Liver (tissue), 9 donors: ENCODE data around the gene RFT1. TPM values are rescaled to one million over a fixed set of nuclear protein-coding genes. Genes with fewer than 3 reads are reported as not detected.
A peak's percentile ranks its signal among the peaks of the same experiment; 100 is the strongest.

Experiments
- DNase-seq: peaks from one replicate; pipeline ENCODE4 v3.0.0-alpha.2; 2017; ENCODE audit warnings: low spot score
- H3K27ac ChIP-seq, 2 donors: one replicate each; pipeline ENCODE4 v1.7.0; 2013; ENCODE audit warnings: inconsistent platforms in 2 of 2, low read length in 2 of 2, control low read depth in 1 of 2, low read depth in 1 of 2, mild to moderate bottlenecking in 1 of 2
- H3K27me3 ChIP-seq, 4 donors: one replicate each; pipeline versions ENCODE4 v1.6.1 to v1.7.0; 2013; ENCODE audit warnings: low read length in 3 of 4, inconsistent platforms in 1 of 4, mild to moderate bottlenecking in 1 of 4, moderate library complexity in 1 of 4; ENCODE audit not compliant: control insufficient read depth in 4 of 4, insufficient read depth in 4 of 4
- H3K36me3 ChIP-seq, 4 donors: one replicate each; pipeline versions ENCODE4 v1.6.1 to v1.7.0; 2013; ENCODE audit warnings: low read length in 3 of 4, mild to moderate bottlenecking in 3 of 4, low read depth in 1 of 4, moderate library complexity in 1 of 4; ENCODE audit not compliant: control insufficient read depth in 4 of 4, insufficient read depth in 3 of 4
- H3K4me1 ChIP-seq, 4 donors: one replicate each; pipeline versions ENCODE4 v1.6.1 to v1.7.0; 2013; ENCODE audit warnings: low read length in 3 of 4, mild to moderate bottlenecking in 3 of 4, moderate library complexity in 1 of 4; ENCODE audit not compliant: control insufficient read depth in 4 of 4, insufficient read depth in 4 of 4
- H3K4me3 ChIP-seq, 3 donors: one replicate each; pipeline versions ENCODE4 v1.6.1 to v1.7.0; 2013; ENCODE audit warnings: low read length in 3 of 3, control low read depth in 1 of 3, low read depth in 1 of 3, mild to moderate bottlenecking in 1 of 3
- H3K9ac ChIP-seq, 2 donors: one replicate each; pipeline ENCODE4 v1.7.0; 2013; ENCODE audit warnings: low read length in 2 of 2, mild to moderate bottlenecking in 2 of 2, moderate library complexity in 2 of 2, control low read depth in 1 of 2, low read depth in 1 of 2
- H3K9me3 ChIP-seq, 4 donors: one replicate each; pipeline versions ENCODE4 v1.6.1 to v1.7.0; 2013; ENCODE audit warnings: low read length in 3 of 4; ENCODE audit not compliant: control insufficient read depth in 4 of 4
- EGR1 ChIP-seq, 2 donors: IDR thresholded peaks; 2 replicates each; pipeline ENCODE4 v1.6.1; 2016 to 2018; ENCODE audit warnings: antibody characterized with exemption in 2 of 2, low read depth in 2 of 2
- FOXA1 ChIP-seq: IDR thresholded peaks from 2 replicates; pipeline ENCODE4 v1.6.1; 2016; ENCODE audit warnings: antibody characterized with exemption
- FOXA2 ChIP-seq: IDR thresholded peaks from 2 replicates; pipeline ENCODE4 v1.6.1; 2016; ENCODE audit warnings: antibody characterized with exemption
- GABPA ChIP-seq, 2 donors: IDR thresholded peaks in 1 of 2; conservative IDR thresholded peaks in 1 of 2; 2 replicates each; pipeline ENCODE4 v1.6.1; 2016; ENCODE audit warnings: antibody characterized with exemption in 2 of 2, mild to moderate bottlenecking in 1 of 2, moderate library complexity in 1 of 2
- HNF4A ChIP-seq, 2 donors: conservative IDR thresholded peaks; 2 replicates each; pipeline ENCODE4 v1.6.1; 2016; ENCODE audit warnings: antibody characterized with exemption in 2 of 2, mild to moderate bottlenecking in 2 of 2
- HNF4G ChIP-seq: IDR thresholded peaks from 2 replicates; pipeline ENCODE4 v1.6.1; 2016; ENCODE audit warnings: antibody characterized with exemption
- JUND ChIP-seq, 2 donors: IDR thresholded peaks; 2 replicates each; pipeline ENCODE4 v1.6.1; 2016; ENCODE audit warnings: antibody characterized with exemption in 2 of 2
- NR2F2 ChIP-seq: IDR thresholded peaks from 2 replicates; pipeline ENCODE4 v1.6.1; 2016; ENCODE audit warnings: antibody characterized with exemption
- RAD21 ChIP-seq, 2 donors: IDR thresholded peaks; 2 replicates each; pipeline ENCODE4 v1.6.1; 2016; ENCODE audit warnings: antibody characterized with exemption in 2 of 2, mild to moderate bottlenecking in 2 of 2
- RXRA ChIP-seq, 2 donors: IDR thresholded peaks; 2 replicates each; pipeline ENCODE4 v1.6.1; 2017 to 2018; ENCODE audit warnings: antibody characterized with exemption in 2 of 2, mild to moderate bottlenecking in 1 of 2
- SP1 ChIP-seq: IDR thresholded peaks from 2 replicates; pipeline ENCODE4 v1.6.1; 2018; ENCODE audit warnings: antibody characterized with exemption, mild to moderate bottlenecking
- TAF1 ChIP-seq: conservative IDR thresholded peaks from 2 replicates; pipeline ENCODE4 v1.6.1; 2016; ENCODE audit warnings: antibody characterized with exemption, mild to moderate bottlenecking
- YY1 ChIP-seq: IDR thresholded peaks from 2 replicates; pipeline ENCODE4 v1.6.1; 2016; ENCODE audit warnings: antibody characterized with exemption, mild to moderate bottlenecking
- WGBS: extraction: QIAGEN DNeasy Blood & Tissue Kit; methylation state at CpG from one replicate; pipeline ENCODE4 v1.1.7; 2013; 5-methylcytosine and 5-hydroxymethylcytosine counted together
- polyA plus RNA-seq, 2 donors: library from polyadenylated mRNA; stranded (reverse) in 1 of 2; unstranded in 1 of 2; fragments of 200-250 nt in 1 of 2; fragments of >200 nt in 1 of 2; fragmentation: Nextera tagmentation in 1 of 2; extraction: Ambion mirVana in 1 of 2; gene quantifications; one replicate each; pipeline versions ENCODE4 v1.2.1 to v1.2.3, GENCODE V29; 2013 to 2015
- total RNA-seq, 2 donors: library from RNA; depleted of rRNA; stranded (reverse); fragments of >200 nt; gene quantifications; one replicate each; pipeline ENCODE4 v1.2.3, GENCODE V29; 2014
- TF ChIP-seq, protein P1 (sequence below): IDR thresholded peaks from 2 replicates; pipeline ENCODE4 v1.6.1; 2016; ENCODE audit warnings: antibody characterized with exemption, mild to moderate bottlenecking
- TF ChIP-seq, protein P2 (sequence below): IDR thresholded peaks from 2 replicates; pipeline ENCODE4 v1.6.1; 2016; ENCODE audit warnings: antibody characterized with exemption
- TF ChIP-seq, protein P3 (sequence below): fragments of 150-350 bp; IDR thresholded peaks from 2 replicates; pipeline ENCODE4 v1.5.1; 2017; ENCODE audit warnings: improper control_type of control experiment, low read depth, low read length; ENCODE audit not compliant: missing input control
- TF ChIP-seq, protein P4 (sequence below): IDR thresholded peaks from 2 replicates; pipeline ENCODE4 v1.6.1; 2016; ENCODE audit warnings: antibody characterized with exemption
- TF ChIP-seq, protein P5 (sequence below): IDR thresholded peaks from 2 replicates; pipeline ENCODE4 v1.6.1; 2016; ENCODE audit warnings: antibody characterized with exemption
- donor health status: healthy.
- donor health status: healthy.
- donor health status: healthy.
- donor health status: healthy.
- donor health status: healthy.

The RFT1 gene
- total and polyA plus RNA-seq, 4 donors, result 8.0 to 12.6 (median 11.8) TPM

DNA sequence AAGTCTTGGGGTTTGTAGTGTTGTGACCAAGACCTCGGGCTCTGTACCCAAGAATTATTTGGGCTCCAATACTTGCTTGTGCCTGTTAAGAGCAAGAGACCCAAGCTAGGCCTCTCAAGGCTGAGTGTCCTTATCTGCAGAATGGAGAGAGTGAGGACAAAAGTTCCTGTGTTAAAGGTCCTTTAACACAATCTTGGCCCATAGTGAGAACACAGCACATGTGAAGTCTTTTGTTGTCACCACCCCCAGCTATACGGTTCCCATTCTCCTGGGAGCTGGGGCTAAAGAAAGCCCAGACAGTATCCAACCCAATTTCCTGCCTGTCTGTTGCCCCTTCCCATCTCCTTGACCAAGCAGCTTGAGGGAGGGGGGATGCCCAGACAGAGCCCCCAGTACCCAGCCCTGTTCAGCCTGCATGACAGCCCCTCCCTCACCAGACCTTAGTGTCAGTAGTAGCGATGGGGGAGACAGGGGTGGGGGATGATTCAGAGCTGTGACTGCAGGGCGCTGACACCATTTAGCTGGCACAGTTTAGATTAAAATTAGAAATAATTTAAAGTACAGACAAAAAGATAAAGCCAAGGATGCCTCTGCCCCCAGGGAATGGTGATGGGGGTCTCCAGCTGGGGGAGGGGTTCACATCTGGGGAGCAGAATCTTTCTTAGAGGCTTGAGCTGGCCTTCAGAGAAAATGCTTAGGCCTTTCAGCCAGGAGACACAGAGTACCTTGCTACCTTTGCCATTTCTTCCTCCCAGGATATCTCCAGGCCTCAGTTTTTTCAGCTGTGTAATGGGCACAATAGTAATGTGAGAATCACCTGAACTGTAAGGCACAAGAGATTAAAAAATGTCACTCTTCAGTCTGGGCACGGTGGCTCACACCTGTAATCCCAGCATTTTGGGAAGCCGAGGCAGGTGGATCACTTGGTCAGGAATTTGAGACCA, 33.5 kb upstream of the RFT1 start:
- H3K9me3 ChIP-seq, result no peaks in the 10 kb centered on the region
- TF ChIP-seq NR2F2 (no peak), HNF4A (conservative IDR thresholded peaks at IDR 0.05) (no peak), FOXA2 (no peak), RXRA (IDR thresholded peaks at IDR 0.05) (no peak), FOXA1 (no peak), JUND (IDR thresholded peaks at IDR 0.05) (no peak), YY1 (no peak), RAD21 (IDR thresholded peaks at IDR 0.05) (no peak), SP1 (no peak)
- TF ChIP-seq, protein P1, sequence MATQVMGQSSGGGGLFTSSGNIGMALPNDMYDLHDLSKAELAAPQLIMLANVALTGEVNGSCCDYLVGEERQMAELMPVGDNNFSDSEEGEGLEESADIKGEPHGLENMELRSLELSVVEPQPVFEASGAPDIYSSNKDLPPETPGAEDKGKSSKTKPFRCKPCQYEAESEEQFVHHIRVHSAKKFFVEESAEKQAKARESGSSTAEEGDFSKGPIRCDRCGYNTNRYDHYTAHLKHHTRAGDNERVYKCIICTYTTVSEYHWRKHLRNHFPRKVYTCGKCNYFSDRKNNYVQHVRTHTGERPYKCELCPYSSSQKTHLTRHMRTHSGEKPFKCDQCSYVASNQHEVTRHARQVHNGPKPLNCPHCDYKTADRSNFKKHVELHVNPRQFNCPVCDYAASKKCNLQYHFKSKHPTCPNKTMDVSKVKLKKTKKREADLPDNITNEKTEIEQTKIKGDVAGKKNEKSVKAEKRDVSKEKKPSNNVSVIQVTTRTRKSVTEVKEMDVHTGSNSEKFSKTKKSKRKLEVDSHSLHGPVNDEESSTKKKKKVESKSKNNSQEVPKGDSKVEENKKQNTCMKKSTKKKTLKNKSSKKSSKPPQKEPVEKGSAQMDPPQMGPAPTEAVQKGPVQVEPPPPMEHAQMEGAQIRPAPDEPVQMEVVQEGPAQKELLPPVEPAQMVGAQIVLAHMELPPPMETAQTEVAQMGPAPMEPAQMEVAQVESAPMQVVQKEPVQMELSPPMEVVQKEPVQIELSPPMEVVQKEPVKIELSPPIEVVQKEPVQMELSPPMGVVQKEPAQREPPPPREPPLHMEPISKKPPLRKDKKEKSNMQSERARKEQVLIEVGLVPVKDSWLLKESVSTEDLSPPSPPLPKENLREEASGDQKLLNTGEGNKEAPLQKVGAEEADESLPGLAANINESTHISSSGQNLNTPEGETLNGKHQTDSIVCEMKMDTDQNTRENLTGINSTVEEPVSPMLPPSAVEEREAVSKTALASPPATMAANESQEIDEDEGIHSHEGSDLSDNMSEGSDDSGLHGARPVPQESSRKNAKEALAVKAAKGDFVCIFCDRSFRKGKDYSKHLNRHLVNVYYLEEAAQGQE, result no peak
- 88% methylated on average over 6 of the region's 6 CpGs for whole genome bisulfite sequencing
- no peak overlapping the region for H3K4me3 ChIP-seq
- DNase-seq, result no peak
- H3K36me3 ChIP-seq, result no peaks in the 10 kb centered on the region
- H3K27me3 ChIP-seq, result no peaks in the 10 kb centered on the region
- no peak overlapping the region for H3K9ac ChIP-seq
- H3K27ac ChIP-seq, result no peak overlapping the region
- H3K4me1 ChIP-seq, result peaks cover 13 to 39% (median 25%) of the 10 kb centered on the region in 4 donors

DNA sequence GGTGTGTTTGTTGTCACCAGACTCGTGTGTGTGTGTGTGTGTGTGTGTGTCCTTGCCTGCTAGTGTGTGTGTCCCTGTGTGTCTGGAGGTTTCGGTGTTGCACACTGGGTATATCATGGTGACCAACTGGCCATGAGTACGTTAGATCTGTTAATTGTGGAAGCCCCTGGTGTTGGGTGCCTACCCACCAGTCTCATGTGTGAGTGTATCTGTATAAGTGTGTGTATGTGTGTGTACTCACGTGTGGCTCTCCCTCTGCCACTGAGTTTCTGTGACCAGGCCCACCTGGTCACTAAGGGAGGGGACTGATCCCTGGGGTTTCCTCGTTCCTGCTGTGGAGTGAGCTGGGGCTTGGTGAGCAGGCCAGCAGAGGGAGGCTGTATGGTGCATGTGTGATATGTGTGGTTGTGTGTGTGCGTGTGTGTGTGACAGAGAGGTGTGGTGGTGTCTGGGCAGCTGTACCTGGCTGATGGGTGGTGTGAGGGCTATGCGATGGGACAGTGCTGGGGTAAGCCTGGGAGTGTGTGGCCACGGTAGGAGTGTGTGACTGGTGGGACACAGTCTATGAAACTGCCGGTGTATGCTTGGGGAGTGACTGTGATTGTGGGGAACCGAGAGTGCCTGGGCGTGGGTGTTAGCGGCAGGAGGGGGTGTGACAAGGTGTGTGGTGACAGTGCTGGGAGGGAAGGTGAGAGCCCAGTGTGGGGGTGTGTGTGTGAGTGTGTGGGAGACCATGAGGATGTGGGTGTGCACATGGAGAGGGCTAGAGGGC, 32.6 kb upstream of the RFT1 start:
- Histone ChIP-seq H3K27ac (no peak overlapping the region), H3K27me3 (no peaks in the 10 kb centered on the region), H3K9me3 (no peaks in the 10 kb centered on the region), H3K36me3 (no peaks in the 10 kb centered on the region), H3K9ac (no peak overlapping the region), H3K4me3 (peak overlapping the region in 1 of 3 donors; percentile 29), H3K4me1 (peaks cover 13 to 38% (median 29%) of the 10 kb centered on the region in 4 donors)
- no peak for DNase-seq
- 72% methylated on average over 12 of the region's 12 CpGs for WGBS
- TF ChIP-seq FOXA2, result no peak
- TF ChIP-seq, protein P1, result no peak
- no peak for TF ChIP-seq RXRA (IDR thresholded peaks at IDR 0.05)
- TF ChIP-seq TAF1, result no peak
- TF ChIP-seq GABPA (IDR thresholded peaks at IDR 0.05 in 1 of 2, conservative IDR thresholded peaks at IDR 0.05 in 1 of 2), result no peak
- no peak for TF ChIP-seq EGR1 (IDR thresholded peaks at IDR 0.05; ENCODE audit: low read depth in 2 of 2)
- no peak for TF ChIP-seq NR2F2
- no peak for TF ChIP-seq FOXA1
- no peak for TF ChIP-seq HNF4A (conservative IDR thresholded peaks at IDR 0.05)
- no peak for TF ChIP-seq SP1
- TF ChIP-seq, protein P2, sequence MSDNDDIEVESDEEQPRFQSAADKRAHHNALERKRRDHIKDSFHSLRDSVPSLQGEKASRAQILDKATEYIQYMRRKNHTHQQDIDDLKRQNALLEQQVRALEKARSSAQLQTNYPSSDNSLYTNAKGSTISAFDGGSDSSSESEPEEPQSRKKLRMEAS, result no peak
- TF ChIP-seq, protein P3, sequence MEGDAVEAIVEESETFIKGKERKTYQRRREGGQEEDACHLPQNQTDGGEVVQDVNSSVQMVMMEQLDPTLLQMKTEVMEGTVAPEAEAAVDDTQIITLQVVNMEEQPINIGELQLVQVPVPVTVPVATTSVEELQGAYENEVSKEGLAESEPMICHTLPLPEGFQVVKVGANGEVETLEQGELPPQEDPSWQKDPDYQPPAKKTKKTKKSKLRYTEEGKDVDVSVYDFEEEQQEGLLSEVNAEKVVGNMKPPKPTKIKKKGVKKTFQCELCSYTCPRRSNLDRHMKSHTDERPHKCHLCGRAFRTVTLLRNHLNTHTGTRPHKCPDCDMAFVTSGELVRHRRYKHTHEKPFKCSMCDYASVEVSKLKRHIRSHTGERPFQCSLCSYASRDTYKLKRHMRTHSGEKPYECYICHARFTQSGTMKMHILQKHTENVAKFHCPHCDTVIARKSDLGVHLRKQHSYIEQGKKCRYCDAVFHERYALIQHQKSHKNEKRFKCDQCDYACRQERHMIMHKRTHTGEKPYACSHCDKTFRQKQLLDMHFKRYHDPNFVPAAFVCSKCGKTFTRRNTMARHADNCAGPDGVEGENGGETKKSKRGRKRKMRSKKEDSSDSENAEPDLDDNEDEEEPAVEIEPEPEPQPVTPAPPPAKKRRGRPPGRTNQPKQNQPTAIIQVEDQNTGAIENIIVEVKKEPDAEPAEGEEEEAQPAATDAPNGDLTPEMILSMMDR, result no peak
- no peak for TF ChIP-seq RAD21 (IDR thresholded peaks at IDR 0.05)
- TF ChIP-seq YY1, result no peak
- TF ChIP-seq, protein P4, sequence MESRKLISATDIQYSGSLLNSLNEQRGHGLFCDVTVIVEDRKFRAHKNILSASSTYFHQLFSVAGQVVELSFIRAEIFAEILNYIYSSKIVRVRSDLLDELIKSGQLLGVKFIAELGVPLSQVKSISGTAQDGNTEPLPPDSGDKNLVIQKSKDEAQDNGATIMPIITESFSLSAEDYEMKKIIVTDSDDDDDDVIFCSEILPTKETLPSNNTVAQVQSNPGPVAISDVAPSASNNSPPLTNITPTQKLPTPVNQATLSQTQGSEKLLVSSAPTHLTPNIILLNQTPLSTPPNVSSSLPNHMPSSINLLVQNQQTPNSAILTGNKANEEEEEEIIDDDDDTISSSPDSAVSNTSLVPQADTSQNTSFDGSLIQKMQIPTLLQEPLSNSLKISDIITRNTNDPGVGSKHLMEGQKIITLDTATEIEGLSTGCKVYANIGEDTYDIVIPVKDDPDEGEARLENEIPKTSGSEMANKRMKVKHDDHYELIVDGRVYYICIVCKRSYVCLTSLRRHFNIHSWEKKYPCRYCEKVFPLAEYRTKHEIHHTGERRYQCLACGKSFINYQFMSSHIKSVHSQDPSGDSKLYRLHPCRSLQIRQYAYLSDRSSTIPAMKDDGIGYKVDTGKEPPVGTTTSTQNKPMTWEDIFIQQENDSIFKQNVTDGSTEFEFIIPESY, result no peak
- TF ChIP-seq, protein P5, sequence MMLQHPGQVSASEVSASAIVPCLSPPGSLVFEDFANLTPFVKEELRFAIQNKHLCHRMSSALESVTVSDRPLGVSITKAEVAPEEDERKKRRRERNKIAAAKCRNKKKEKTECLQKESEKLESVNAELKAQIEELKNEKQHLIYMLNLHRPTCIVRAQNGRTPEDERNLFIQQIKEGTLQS, result no peak
- no peak for TF ChIP-seq HNF4G
